ENCODE data around the gene GID8.

The GID8 gene

DNA sequence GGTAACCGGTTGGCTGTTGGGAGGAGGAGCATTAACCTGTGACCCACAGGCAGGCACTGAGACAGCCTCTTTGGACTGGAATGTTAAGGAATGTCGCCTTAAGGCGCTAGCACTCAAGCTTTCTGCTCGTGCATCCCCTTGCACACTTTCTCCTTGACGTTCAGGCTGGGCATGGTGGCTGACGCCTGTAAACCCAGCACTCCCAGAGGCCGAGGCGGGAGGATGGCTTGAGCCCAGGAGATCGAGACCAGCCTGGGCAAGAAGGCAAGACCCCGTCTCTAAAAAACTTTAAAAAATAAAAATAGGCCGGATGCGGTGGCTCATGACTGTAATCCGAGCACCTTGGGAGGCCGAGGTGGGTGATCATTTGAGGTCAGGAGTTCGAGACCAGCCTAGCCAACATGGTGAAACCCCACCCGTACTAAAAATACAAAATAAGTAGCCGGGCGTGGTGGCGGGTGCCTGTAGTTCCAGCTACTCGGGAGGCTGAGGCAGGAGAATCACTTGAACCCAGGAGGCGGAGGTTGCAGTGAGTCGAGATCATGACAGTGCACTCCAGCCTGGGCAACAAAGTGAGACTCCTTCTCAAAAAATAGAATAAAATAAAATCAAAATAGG is 1.9 kb upstream of the GID8 start:
- H4K8ac ChIP-seq (ENCODE audit: low read length), result no peak overlapping the region
- no peak overlapping the region for H3K27ac ChIP-seq (ENCODE audit: low read length, poor library complexity, severe bottlenecking)
- no peak overlapping the region for H2BK12ac ChIP-seq (ENCODE audit: low read length in 2 of 2)
- peaks cover 26 to 32% of the 10 kb centered on the region in 2 experiments for H3K36me3 ChIP-seq (ENCODE audit: control insufficient read depth in 1 of 2, insufficient read depth in 2 of 2, low read depth in 1 of 2, low read length in 2 of 2)
- H3K4ac ChIP-seq (ENCODE audit: low read depth in 1 of 2, low read length in 2 of 2), result no peak overlapping the region
- H2AK5ac ChIP-seq (ENCODE audit: low read length, severe bottlenecking), result no peak overlapping the region
- H3K14ac ChIP-seq (ENCODE audit: low read length in 2 of 2), result no peak overlapping the region
- no peaks in the 10 kb centered on the region for H3K9me3 ChIP-seq (ENCODE audit: control insufficient read depth, low read length)
- peaks cover 2% of the 10 kb centered on the region for H3K79me1 ChIP-seq (replicated peaks; ENCODE audit: low read length, poor library complexity, severe bottlenecking)
- no peak overlapping the region for H2BK120ac ChIP-seq (ENCODE audit: low read depth, low read length)
- no peaks in the 10 kb centered on the region for H3K27me3 ChIP-seq (ENCODE audit: control insufficient read depth in 1 of 2, insufficient read depth in 1 of 2, low read length in 2 of 2)
- H3K4me3 ChIP-seq (ENCODE audit: insufficient read depth in 1 of 2, low read depth in 1 of 2, low read length in 2 of 2), result peak overlapping the region in 1 of 2 experiments; percentile 86
- H4K91ac ChIP-seq (ENCODE audit: low read length), result no peak overlapping the region
- no peak overlapping the region for H2AFZ ChIP-seq (ENCODE audit: low read depth, low read length)
- H3K18ac ChIP-seq (ENCODE audit: low read depth in 1 of 2, low read length in 2 of 2), result no peak overlapping the region
- peak overlapping the region; percentile 98 for H3K9ac ChIP-seq (ENCODE audit: low read length)
- no peak overlapping the region for H3K23ac ChIP-seq (ENCODE audit: low read length in 2 of 2)
- H3K4me2 ChIP-seq (ENCODE audit: low read length, poor library complexity, severe bottlenecking), result no peak overlapping the region
- 91% methylated on average over 22 of the region's 22 CpGs for WGBS
- peaks cover 16% of the 10 kb centered on the region for H3K4me1 ChIP-seq (ENCODE audit: control insufficient read depth, insufficient read depth, low read depth, low read length)
- no peak overlapping the region for H2BK15ac ChIP-seq (ENCODE audit: low read depth, poor library complexity, severe bottlenecking)
- no peak overlapping the region for H2BK5ac ChIP-seq (ENCODE audit: low read depth, low read length, poor library complexity, severe bottlenecking)
- DNase-seq, result no peak

DNA sequence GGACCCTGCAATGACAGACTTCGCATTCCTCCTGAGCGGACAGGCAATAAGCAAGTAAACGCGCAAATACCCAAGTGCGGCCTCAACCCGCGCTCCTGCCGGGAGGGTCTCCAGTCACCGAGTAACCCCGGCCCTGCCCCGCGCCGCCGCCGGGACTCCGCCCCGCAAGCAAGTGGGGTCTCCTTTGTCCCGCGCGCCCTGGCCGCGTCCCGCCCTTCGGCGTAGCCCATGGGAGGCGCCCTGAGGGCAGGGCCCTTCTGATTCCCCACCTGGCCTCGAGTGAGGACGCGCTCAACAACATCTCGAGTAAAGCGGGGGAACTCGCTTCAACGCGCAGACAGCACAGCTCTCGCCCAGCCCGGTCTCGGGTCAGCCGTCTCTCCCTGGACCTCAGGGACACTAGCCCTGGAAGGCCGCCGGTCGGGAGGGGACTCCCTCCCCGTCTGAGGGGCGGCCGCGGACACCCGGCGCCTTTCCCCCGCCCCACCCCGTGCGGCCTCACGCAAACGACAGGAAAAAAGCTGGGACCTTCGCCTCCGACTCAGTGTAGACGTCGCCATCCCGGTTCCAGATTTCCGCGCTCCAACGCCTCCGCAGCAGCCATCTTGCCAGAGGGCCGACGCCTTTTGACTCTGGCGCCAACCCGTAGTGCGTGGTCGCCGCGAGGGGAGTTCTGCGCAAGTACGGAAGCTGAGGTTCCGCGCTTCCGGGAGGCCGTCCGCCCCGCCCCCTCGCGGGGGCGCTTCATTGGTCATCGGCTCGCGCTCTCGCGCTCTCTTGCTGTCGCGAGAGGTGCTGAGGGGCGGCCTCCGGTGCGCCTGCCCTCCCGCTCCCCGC is 461 bp upstream of the GID8 start:
- H2BK120ac ChIP-seq (ENCODE audit: low read depth, low read length), result peak overlapping the region; percentile 83
- H2AK5ac ChIP-seq (ENCODE audit: low read length, severe bottlenecking), result peak overlapping the region; percentile 54
- H2BK12ac ChIP-seq (ENCODE audit: low read length in 2 of 2), result peak overlapping the region in 1 of 2 experiments; percentile 10
- DNase-seq, result peak; percentile 95
- peaks cover 31 to 45% of the 10 kb centered on the region in 2 experiments for H3K36me3 ChIP-seq (ENCODE audit: control insufficient read depth in 1 of 2, insufficient read depth in 2 of 2, low read depth in 1 of 2, low read length in 2 of 2)
- peak overlapping the region; percentile 55 to 85 for H3K4ac ChIP-seq (ENCODE audit: low read depth in 1 of 2, low read length in 2 of 2)
- no peaks in the 10 kb centered on the region for H3K27me3 ChIP-seq (ENCODE audit: control insufficient read depth in 1 of 2, insufficient read depth in 1 of 2, low read length in 2 of 2)
- H2BK15ac ChIP-seq (ENCODE audit: low read depth, poor library complexity, severe bottlenecking), result no peak overlapping the region
- H2BK5ac ChIP-seq (ENCODE audit: low read depth, low read length, poor library complexity, severe bottlenecking), result peak overlapping the region; percentile 81
- H4K91ac ChIP-seq (ENCODE audit: low read length), result peak overlapping the region; percentile 85
- H2AFZ ChIP-seq (ENCODE audit: low read depth, low read length), result peak overlapping the region; percentile 72
- WGBS, result under 1% methylated on average over 63 of the region's 92 CpGs
- H3K79me1 ChIP-seq (replicated peaks; ENCODE audit: low read length, poor library complexity, severe bottlenecking), result peaks cover 5% of the 10 kb centered on the region
- peak overlapping the region; percentile 98 for H3K9ac ChIP-seq (ENCODE audit: low read length)
- H3K4me3 ChIP-seq (ENCODE audit: insufficient read depth in 1 of 2, low read depth in 1 of 2, low read length in 2 of 2), result peak overlapping the region; percentile 86 to 90
- peak overlapping the region; percentile 83 for H4K8ac ChIP-seq (ENCODE audit: low read length)
- H3K23ac ChIP-seq (ENCODE audit: low read length in 2 of 2), result peak overlapping the region in 1 of 2 experiments; percentile 46
- peak overlapping the region; percentile 23 to 90 for H3K18ac ChIP-seq (ENCODE audit: low read depth in 1 of 2, low read length in 2 of 2)
- H3K4me1 ChIP-seq (ENCODE audit: control insufficient read depth, insufficient read depth, low read depth, low read length), result peaks cover 16% of the 10 kb centered on the region
- peak overlapping the region in 1 of 2 experiments; percentile 87 for H3K14ac ChIP-seq (ENCODE audit: low read length in 2 of 2)
- H3K9me3 ChIP-seq (ENCODE audit: control insufficient read depth, low read length), result no peaks in the 10 kb centered on the region
- peak overlapping the region; percentile 89 for H3K27ac ChIP-seq (ENCODE audit: low read length, poor library complexity, severe bottlenecking)
- peak overlapping the region; percentile 66 for H3K4me2 ChIP-seq (ENCODE audit: low read length, poor library complexity, severe bottlenecking)

DNA sequence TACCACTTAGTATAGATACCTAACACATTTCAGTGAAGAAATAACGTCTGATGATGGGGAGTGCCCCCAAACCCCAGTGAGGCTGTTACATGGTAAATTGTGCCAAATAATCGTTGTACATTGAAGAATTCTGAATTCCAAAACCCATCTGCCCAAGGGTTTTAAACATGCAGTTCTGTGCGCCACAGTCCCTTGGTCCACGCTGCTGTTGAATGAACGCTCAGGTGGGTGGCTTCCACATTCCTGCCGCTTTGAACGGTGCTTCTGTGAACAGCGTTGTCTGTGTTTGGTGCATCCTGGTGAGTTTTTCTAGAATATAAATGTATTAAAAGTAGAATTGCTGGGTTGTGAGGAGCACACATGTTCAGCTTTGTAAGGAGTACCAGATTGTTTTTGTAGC is 2.9 kb downstream of the GID8 start:
- Histone ChIP-seq H3K23ac (ENCODE audit: low read length in 2 of 2) (no peak overlapping the region), H3K27me3 (ENCODE audit: control insufficient read depth in 1 of 2, insufficient read depth in 1 of 2, low read length in 2 of 2) (no peaks in the 10 kb centered on the region), H3K4ac (ENCODE audit: low read depth in 1 of 2, low read length in 2 of 2) (no peak overlapping the region), H2BK12ac (ENCODE audit: low read length in 2 of 2) (no peak overlapping the region), H3K9ac (ENCODE audit: low read length) (peak overlapping the region; percentile 5), H3K4me1 (ENCODE audit: control insufficient read depth, insufficient read depth, low read depth, low read length) (peaks cover 8% of the 10 kb centered on the region), H2BK15ac (ENCODE audit: low read depth, poor library complexity, severe bottlenecking) (no peak overlapping the region), H3K36me3 (ENCODE audit: control insufficient read depth in 1 of 2, insufficient read depth in 2 of 2, low read depth in 1 of 2, low read length in 2 of 2) (peaks cover 31 to 52% of the 10 kb centered on the region in 2 experiments), H3K79me1 (replicated peaks; ENCODE audit: low read length, poor library complexity, severe bottlenecking) (peaks cover 22% of the 10 kb centered on the region), H4K8ac (ENCODE audit: low read length) (no peak overlapping the region), H3K27ac (ENCODE audit: low read length, poor library complexity, severe bottlenecking) (no peak overlapping the region), H3K18ac (ENCODE audit: low read depth in 1 of 2, low read length in 2 of 2) (no peak overlapping the region), H3K9me3 (ENCODE audit: control insufficient read depth, low read length) (no peaks in the 10 kb centered on the region), H4K91ac (ENCODE audit: low read length) (no peak overlapping the region), H2AFZ (ENCODE audit: low read depth, low read length) (no peak overlapping the region), H2AK5ac (ENCODE audit: low read length, severe bottlenecking) (no peak overlapping the region), H2BK5ac (ENCODE audit: low read depth, low read length, poor library complexity, severe bottlenecking) (no peak overlapping the region), H3K14ac (ENCODE audit: low read length in 2 of 2) (no peak overlapping the region), H2BK120ac (ENCODE audit: low read depth, low read length) (no peak overlapping the region), H3K4me3 (ENCODE audit: insufficient read depth in 1 of 2, low read depth in 1 of 2, low read length in 2 of 2) (peak overlapping the region in 1 of 2 experiments; percentile 17), H3K4me2 (ENCODE audit: low read length, poor library complexity, severe bottlenecking) (no peak overlapping the region)
- 95% methylated on average over 8 of the region's 8 CpGs for WGBS
- no peak for DNase-seq

GRCh38 chr20:62941792-62942191 is 3.8 kb downstream of the GID8 start:
- Histone ChIP-seq H4K91ac (ENCODE audit: low read length) (no peak overlapping the region), H3K4me3 (ENCODE audit: insufficient read depth in 1 of 2, low read depth in 1 of 2, low read length in 2 of 2) (no peak overlapping the region), H4K8ac (ENCODE audit: low read length) (no peak overlapping the region), H3K4me2 (ENCODE audit: low read length, poor library complexity, severe bottlenecking) (no peak overlapping the region), H3K27ac (ENCODE audit: low read length, poor library complexity, severe bottlenecking) (no peak overlapping the region), H2AK5ac (ENCODE audit: low read length, severe bottlenecking) (no peak overlapping the region), H3K9ac (ENCODE audit: low read length) (no peak overlapping the region), H3K9me3 (ENCODE audit: control insufficient read depth, low read length) (no peaks in the 10 kb centered on the region), H3K23ac (ENCODE audit: low read length in 2 of 2) (no peak overlapping the region), H3K36me3 (ENCODE audit: control insufficient read depth in 1 of 2, insufficient read depth in 2 of 2, low read depth in 1 of 2, low read length in 2 of 2) (peaks cover 38 to 61% of the 10 kb centered on the region in 2 experiments), H2BK120ac (ENCODE audit: low read depth, low read length) (no peak overlapping the region), H3K4ac (ENCODE audit: low read depth in 1 of 2, low read length in 2 of 2) (no peak overlapping the region), H3K79me1 (replicated peaks; ENCODE audit: low read length, poor library complexity, severe bottlenecking) (peaks cover 26% of the 10 kb centered on the region), H3K27me3 (ENCODE audit: control insufficient read depth in 1 of 2, insufficient read depth in 1 of 2, low read length in 2 of 2) (no peaks in the 10 kb centered on the region), H2AFZ (ENCODE audit: low read depth, low read length) (no peak overlapping the region), H3K18ac (ENCODE audit: low read depth in 1 of 2, low read length in 2 of 2) (no peak overlapping the region), H2BK15ac (ENCODE audit: low read depth, poor library complexity, severe bottlenecking) (no peak overlapping the region), H2BK5ac (ENCODE audit: low read depth, low read length, poor library complexity, severe bottlenecking) (no peak overlapping the region), H3K4me1 (ENCODE audit: control insufficient read depth, insufficient read depth, low read depth, low read length) (peaks cover 5% of the 10 kb centered on the region), H2BK12ac (ENCODE audit: low read length in 2 of 2) (no peak overlapping the region), H3K14ac (ENCODE audit: low read length in 2 of 2) (no peak overlapping the region)
- 83% methylated on average over 1 of the region's 1 CpG for WGBS
- no peak for DNase-seq
